Breast epithelium (tissue), 4 donors: ENCODE results near the gene DHRS12. TPM values are rescaled to one million over a fixed set of nuclear protein-coding genes. Genes with fewer than 3 reads are reported as not detected.

ENCODE experiments used
- DNase-seq, 2 donors: peaks; one replicate each; pipeline ENCODE4 v3.0.0-alpha.2; 2019; ENCODE audit warnings: low spot score in 2 of 2
- H3K27ac ChIP-seq, 2 donors: fragments of 200-600 bp; sonication (generic) in 1 of 2; one replicate each; pipeline ENCODE4 v1.5.1; 2016 to 2019; ENCODE audit warnings: mild to moderate bottlenecking in 1 of 2
- H3K27me3 ChIP-seq, 2 donors: fragments of 200-600 bp; sonication (generic) in 1 of 2; one replicate each; pipeline versions ENCODE4 v1.5.1 to v1.6.0; 2017 to 2019; ENCODE audit warnings: control low read depth in 1 of 2, mild to moderate bottlenecking in 1 of 2
- H3K36me3 ChIP-seq: fragments of 200-600 bp; one replicate; pipeline ENCODE4 v1.5.1; 2019
- H3K4me1 ChIP-seq, 2 donors: fragments of 200-600 bp; sonication (generic); one replicate each; pipeline ENCODE4 v1.5.1; 2016 to 2019; ENCODE audit warnings: control low read depth in 1 of 2
- H3K4me3 ChIP-seq, 3 donors: fragments of 200-600 bp; sonication (generic); 1 replicate in 2 of 3; 2 replicates in 1 of 3; pipeline ENCODE4 v1.5.1; 2016 to 2019; ENCODE audit warnings: mild to moderate bottlenecking in 3 of 3, moderate library complexity in 2 of 3
- H3K9me3 ChIP-seq, 2 donors: fragments of 200-600 bp; sonication (generic) in 1 of 2; one replicate each; pipeline ENCODE4 v1.5.1; 2016 to 2019; ENCODE audit warnings: control low read depth in 1 of 2
- POLR2A ChIP-seq: fragments of 450-650 bp; IDR thresholded peaks from one replicate; pipeline ENCODE4 v1.6.1; 2016; ENCODE audit warnings: antibody characterized with exemption, mild to moderate bottlenecking, moderate library complexity
- POLR2AphosphoS5 ChIP-seq, 3 donors: sonication (generic); formaldehyde crosslinking; IDR thresholded peaks; one replicate each; pipeline ENCODE4 v1.6.1; 2017; ENCODE audit warnings: antibody characterized with exemption in 3 of 3
- intact Hi-C: fragments of 100-400 bp; cut with DNase I; formaldehyde crosslinking; loops from one replicate; pipeline ENCODE4 v1.15.1; 2023; ENCODE audit warnings: low total_unique reads
- total RNA-seq, 3 donors: library from RNA; depleted of rRNA; stranded (reverse); fragments of >200 nt; gene quantifications; one replicate each; pipeline ENCODE4 v1.1.0, GENCODE V29; 2016
- TF ChIP-seq, protein P1 (sequence below), 3 donors: fragments of 450-650 bp; IDR thresholded peaks; one replicate each; pipeline ENCODE4 v1.5.1; 2016 to 2017; ENCODE audit warnings: antibody characterized with exemption in 3 of 3, mild to moderate bottlenecking in 3 of 3, moderate library complexity in 3 of 3

The DHRS12 gene
- total RNA-seq, 3 donors from 2014 or later, result 16.2 to 35.7 (median 16.4) TPM

DNA sequence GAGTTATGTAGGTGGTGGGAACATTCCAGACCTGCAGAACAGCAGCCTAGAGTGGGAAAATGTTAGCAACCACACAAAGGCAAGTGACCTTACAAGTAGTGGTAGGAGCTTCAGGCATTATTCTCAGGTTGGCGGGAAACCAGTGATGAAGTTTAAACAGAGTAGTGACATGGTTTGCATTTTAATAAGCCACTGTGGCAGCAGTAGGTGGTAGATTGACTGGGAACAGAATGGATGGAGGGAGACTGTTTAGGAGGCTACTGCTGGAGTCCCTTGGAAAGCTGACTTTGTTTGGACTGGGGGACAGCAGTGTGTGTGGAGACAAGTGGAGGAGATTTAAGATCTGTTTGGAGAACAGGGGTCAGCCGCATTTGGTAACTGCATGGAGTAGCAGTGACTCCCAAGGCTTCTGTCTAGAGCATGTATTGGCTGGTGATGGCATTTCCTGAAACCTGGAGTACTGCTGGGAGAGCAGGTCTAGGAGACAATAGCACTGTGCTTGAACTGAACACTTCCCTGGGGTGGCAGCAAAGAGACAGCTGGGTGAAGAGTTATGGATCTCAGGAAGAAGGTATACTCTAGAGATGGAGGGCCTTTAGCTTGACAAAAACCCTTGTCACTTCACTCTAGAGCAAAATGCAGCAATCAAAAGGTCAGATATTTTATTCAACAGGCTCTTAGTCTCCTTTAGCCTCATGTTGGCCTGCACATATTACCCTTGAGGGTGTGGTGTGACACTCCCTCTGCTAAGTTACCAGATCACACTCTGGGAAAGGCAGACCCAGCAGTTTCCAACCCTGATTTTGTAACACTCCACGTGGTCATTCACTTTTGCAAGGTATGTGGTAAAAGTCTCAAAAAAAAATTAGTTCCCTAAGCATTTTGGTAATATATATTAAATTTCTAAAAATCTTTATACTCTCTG, 70.3 kb downstream of the DHRS12 start:
- intact Hi-C loops, result no loop called here
- H3K4me1 ChIP-seq, result peaks cover 11 to 12% of the 10 kb centered on the region in 2 donors
- no peak for DNase-seq

DNA sequence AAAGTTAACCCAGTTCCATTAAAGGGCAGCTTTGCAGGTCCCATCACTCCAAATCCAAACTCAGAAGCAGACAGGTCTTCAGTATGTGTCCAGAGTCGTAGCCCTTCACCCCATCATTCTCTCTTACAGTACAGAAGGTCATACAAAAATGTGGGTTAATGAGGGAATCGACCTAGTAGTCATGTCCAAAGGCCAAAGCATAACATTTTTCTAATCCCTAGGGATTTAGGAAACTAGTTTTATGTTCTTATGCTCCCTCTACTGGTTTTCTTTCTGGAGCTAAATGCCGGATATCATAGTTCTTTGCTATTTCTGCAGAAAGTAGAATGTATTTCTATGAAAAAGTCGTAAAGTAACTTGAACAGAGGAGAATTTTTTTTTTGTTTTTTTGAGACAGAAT, 72.2 kb downstream of the DHRS12 start:
- H3K27ac ChIP-seq, result peak overlapping the region; percentile 90 to 93
- no peak overlapping the region for H3K4me3 ChIP-seq
- H3K27me3 ChIP-seq, result no peaks in the 10 kb centered on the region
- TF ChIP-seq, protein P1, sequence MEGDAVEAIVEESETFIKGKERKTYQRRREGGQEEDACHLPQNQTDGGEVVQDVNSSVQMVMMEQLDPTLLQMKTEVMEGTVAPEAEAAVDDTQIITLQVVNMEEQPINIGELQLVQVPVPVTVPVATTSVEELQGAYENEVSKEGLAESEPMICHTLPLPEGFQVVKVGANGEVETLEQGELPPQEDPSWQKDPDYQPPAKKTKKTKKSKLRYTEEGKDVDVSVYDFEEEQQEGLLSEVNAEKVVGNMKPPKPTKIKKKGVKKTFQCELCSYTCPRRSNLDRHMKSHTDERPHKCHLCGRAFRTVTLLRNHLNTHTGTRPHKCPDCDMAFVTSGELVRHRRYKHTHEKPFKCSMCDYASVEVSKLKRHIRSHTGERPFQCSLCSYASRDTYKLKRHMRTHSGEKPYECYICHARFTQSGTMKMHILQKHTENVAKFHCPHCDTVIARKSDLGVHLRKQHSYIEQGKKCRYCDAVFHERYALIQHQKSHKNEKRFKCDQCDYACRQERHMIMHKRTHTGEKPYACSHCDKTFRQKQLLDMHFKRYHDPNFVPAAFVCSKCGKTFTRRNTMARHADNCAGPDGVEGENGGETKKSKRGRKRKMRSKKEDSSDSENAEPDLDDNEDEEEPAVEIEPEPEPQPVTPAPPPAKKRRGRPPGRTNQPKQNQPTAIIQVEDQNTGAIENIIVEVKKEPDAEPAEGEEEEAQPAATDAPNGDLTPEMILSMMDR (IDR thresholded peaks at IDR 0.05), result peak in 1 of 3 donors; percentile 28
- TF ChIP-seq POLR2A, result no peak
- peak in 1 of 3 donors; percentile 57 for TF ChIP-seq POLR2AphosphoS5 (IDR thresholded peaks at IDR 0.05)
- no peaks in the 10 kb centered on the region for H3K9me3 ChIP-seq
- intact Hi-C loops, result no loop called here
- no peaks in the 10 kb centered on the region for H3K36me3 ChIP-seq
- no peak for DNase-seq
- peaks cover 11 to 12% of the 10 kb centered on the region in 2 donors for H3K4me1 ChIP-seq

More for the DNA sequence above, 70.3 kb downstream of the DHRS12 start:
- H3K4me3 ChIP-seq, result no peak overlapping the region
- no peaks in the 10 kb centered on the region for H3K9me3 ChIP-seq
- H3K27me3 ChIP-seq, result no peaks in the 10 kb centered on the region
- no peaks in the 10 kb centered on the region for H3K36me3 ChIP-seq
- peak overlapping the region in 1 of 2 donors; percentile 17 for H3K27ac ChIP-seq
- TF ChIP-seq POLR2AphosphoS5 (IDR thresholded peaks at IDR 0.05), result no peak
- TF ChIP-seq, protein P1 (IDR thresholded peaks at IDR 0.05), result no peak
- no peak for TF ChIP-seq POLR2A

DNA sequence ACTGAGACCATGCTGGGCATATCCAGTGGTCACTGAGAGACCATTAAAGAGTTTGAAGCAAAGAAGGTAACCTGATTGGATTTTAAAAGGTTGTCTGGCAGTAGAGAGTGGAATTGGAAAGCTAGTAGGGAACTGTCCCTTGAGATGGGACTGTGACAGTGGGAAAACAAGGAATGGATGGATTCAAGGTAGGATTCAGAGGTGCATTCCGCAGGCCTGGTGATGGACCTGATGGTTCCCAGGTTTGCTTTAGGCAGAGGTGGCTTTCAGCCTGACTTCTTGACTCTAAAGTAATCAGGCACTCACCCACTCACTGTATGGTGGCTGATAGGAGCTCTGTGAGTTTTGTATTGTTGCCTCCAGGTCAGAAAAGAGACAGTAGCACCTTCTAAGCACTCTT, 73.0 kb downstream of the DHRS12 start:
- Histone ChIP-seq H3K36me3 (no peaks in the 10 kb centered on the region), H3K9me3 (no peaks in the 10 kb centered on the region), H3K27me3 (no peaks in the 10 kb centered on the region), H3K27ac (peak overlapping the region; percentile 90 to 93), H3K4me3 (no peak overlapping the region), H3K4me1 (peaks cover 11 to 12% of the 10 kb centered on the region in 2 donors)
- TF ChIP-seq, protein P1 (IDR thresholded peaks at IDR 0.05), result no peak
- TF ChIP-seq POLR2AphosphoS5 (IDR thresholded peaks at IDR 0.05) (no peak), POLR2A (no peak)
- DNase-seq, result no peak
- intact Hi-C loops, result no loop called here

DNA sequence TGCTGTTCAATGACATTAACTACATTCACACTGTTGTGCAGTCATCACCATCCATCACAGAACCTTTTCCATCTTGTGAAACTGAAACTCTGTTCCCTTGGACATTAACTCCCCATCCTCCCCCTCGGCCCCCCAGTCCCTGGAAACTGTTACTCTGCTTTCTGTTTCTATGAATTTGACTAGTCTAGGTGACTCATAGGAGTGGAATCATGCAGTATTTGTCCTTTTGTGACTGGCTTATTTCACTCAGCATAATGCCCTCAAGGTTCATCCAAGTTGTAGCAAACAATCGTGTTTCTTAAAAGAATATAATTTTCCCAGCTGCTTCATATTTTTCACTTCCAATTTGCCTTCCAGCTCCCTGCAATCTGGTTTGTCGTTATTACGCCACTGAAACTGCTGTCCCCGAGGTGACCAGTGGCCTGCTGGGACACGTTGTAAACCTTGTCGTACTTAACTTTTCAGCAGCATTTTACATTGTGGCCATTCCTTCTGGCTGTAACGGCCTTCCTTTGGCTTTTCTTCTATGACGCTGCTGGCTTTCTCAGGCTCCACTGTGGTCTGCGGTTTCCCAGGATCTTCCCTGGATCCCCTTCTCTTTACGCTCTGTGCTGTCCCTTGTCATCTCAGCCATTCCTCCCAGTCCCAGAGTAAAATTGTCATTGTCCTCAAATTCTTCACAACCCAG, 74.0 kb downstream of the DHRS12 start:
- TF ChIP-seq POLR2AphosphoS5 (IDR thresholded peaks at IDR 0.05) (peak in 2 of 3 donors; percentile 20 to 79), POLR2A (no peak)
- TF ChIP-seq, protein P1 (IDR thresholded peaks at IDR 0.05), result no peak
- intact Hi-C loops, result no loop called here

DNA sequence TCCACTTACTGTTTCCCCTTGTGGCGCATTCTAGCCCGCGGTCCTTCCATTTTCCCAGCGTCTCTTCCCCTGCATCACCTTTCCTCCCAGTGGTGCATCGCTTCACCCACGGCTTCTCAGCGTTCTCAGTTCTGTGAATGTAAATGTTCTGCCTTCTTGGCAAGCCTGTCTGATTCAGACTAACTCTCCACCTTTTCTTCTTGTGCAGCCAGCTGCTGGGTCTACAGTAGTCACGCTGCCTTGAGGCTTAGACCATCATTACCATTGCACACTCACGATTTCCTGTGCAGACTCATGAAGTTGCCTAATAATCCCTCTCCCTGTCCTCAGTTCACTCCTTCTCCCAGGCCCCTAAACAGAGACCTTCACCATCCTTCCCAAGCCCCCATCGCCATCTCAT, 75.0 kb downstream of the DHRS12 start:
- intact Hi-C loops, result no loop called here
- no peaks in the 10 kb centered on the region for H3K36me3 ChIP-seq
- H3K27ac ChIP-seq, result peak overlapping the region in 1 of 2 donors; percentile 90
- H3K4me3 ChIP-seq, result no peak overlapping the region
- no peaks in the 10 kb centered on the region for H3K9me3 ChIP-seq
- H3K27me3 ChIP-seq, result no peaks in the 10 kb centered on the region
- peaks cover 11 to 12% of the 10 kb centered on the region in 2 donors for H3K4me1 ChIP-seq
- DNase-seq, result no peak
- TF ChIP-seq POLR2A (no peak), POLR2AphosphoS5 (IDR thresholded peaks at IDR 0.05) (no peak)
- TF ChIP-seq, protein P1 (IDR thresholded peaks at IDR 0.05), result no peak

More for the DNA sequence above, 74.0 kb downstream of the DHRS12 start:
- Histone ChIP-seq H3K4me1 (peaks cover 11 to 12% of the 10 kb centered on the region in 2 donors), H3K27ac (peak overlapping the region; percentile 90 to 93), H3K4me3 (peak overlapping the region in 2 of 3 donors; percentile 10 to 17), H3K9me3 (no peaks in the 10 kb centered on the region), H3K36me3 (no peaks in the 10 kb centered on the region), H3K27me3 (no peaks in the 10 kb centered on the region)
- DNase-seq, result peak in 1 of 2 donors; percentile 78
